Measurements from ENCODE around the gene GALR1. TPM values are rescaled to one million over a fixed set of nuclear protein-coding genes. Genes with fewer than 3 reads are reported as not detected.
"Not testable (repeated sequence)": the region's sequence is repeated elsewhere in the genome, so short reads cannot be mapped to it uniquely, and the experiment has no call there.

Gene GALR1
- total RNA-seq, 2 donors from 2014 or later: not detected

- DNase-seq (ENCODE audit: low spot score) (no peak), ATAC-seq (no peak)
- Mint-ChIP-seq H3K4me3 (no peak overlapping the region), H3K9me3 (peaks cover 17% of the 10 kb centered on the region), H3K4me1 (ENCODE audit: low read depth in 2 of 2) (peaks cover 0 to 3% of the 10 kb centered on the region in 2 donors), H3K27me3 (peaks cover 12 to 23% of the 10 kb centered on the region in 2 donors), H3K27ac (no peak overlapping the region), H3K36me3 (peaks cover 9% of the 10 kb centered on the region)
These were observed 13.8 kb downstream of the GALR1 start for GRCh38 chr18:77263466-77263763.

GRCh38 chr18:77267969-77268368 is 18.3 kb downstream of the GALR1 start:
- Mint-ChIP-seq H3K27me3 (peaks cover 24 to 56% of the 10 kb centered on the region in 2 donors), H3K9me3 (peaks cover 11% of the 10 kb centered on the region), H3K4me1 (ENCODE audit: low read depth in 2 of 2) (peaks cover 0 to 2% of the 10 kb centered on the region in 2 donors), H3K36me3 (peaks cover 9% of the 10 kb centered on the region), H3K4me3 (no peak overlapping the region), H3K27ac (no peak overlapping the region)
- DNase-seq (ENCODE audit: low spot score) (no peak), ATAC-seq (no peak)

GRCh38 chr18:77268456-77268855 is 18.8 kb downstream of the GALR1 start:
- ATAC-seq: no peak

GRCh38 chr18:77271576-77272481 is 22.2 kb downstream of the GALR1 start:
- ATAC-seq (no peak), DNase-seq (ENCODE audit: low spot score) (no peak)
- H3K4me3 Mint-ChIP-seq: no peak overlapping the region
- H3K4me1 Mint-ChIP-seq (ENCODE audit: low read depth in 2 of 2): peaks cover 0 to 2% of the 10 kb centered on the region in 2 donors
- peaks cover 18 to 42% of the 10 kb centered on the region in 2 donors for H3K27me3 Mint-ChIP-seq
- no peak overlapping the region for H3K27ac Mint-ChIP-seq
- no peaks in the 10 kb centered on the region for H3K36me3 Mint-ChIP-seq
- peaks cover 3% of the 10 kb centered on the region for H3K9me3 Mint-ChIP-seq

More at GRCh38 chr18:77268456-77268855, 18.8 kb downstream of the GALR1 start:
- Mint-ChIP-seq H3K4me1 (ENCODE audit: low read depth in 2 of 2) (peaks cover 0 to 2% of the 10 kb centered on the region in 2 donors), H3K27me3 (peaks cover 24 to 53% of the 10 kb centered on the region in 2 donors), H3K36me3 (peaks cover 9% of the 10 kb centered on the region), H3K27ac (no peak overlapping the region), H3K4me3 (no peak overlapping the region), H3K9me3 (peaks cover 11% of the 10 kb centered on the region)
- no peak for DNase-seq (ENCODE audit: low spot score)

GRCh38 chr18:77290841-77291240 is 41.2 kb downstream of the GALR1 start:
- Mint-ChIP-seq H3K27me3 (peaks cover 19 to 26% of the 10 kb centered on the region in 2 donors), H3K36me3 (peaks cover 22% of the 10 kb centered on the region)
- DNase-seq (ENCODE audit: low spot score); H3K4me1 Mint-ChIP-seq (ENCODE audit: low read depth in 2 of 2); H3K27ac Mint-ChIP-seq; H3K9me3 Mint-ChIP-seq; ATAC-seq; H3K4me3 Mint-ChIP-seq: not testable (repeated sequence)

GRCh38 chr18:77298172-77298571 is 48.5 kb downstream of the GALR1 start:
- DNase-seq (ENCODE audit: low spot score) (no peak), ATAC-seq (no peak)
- Mint-ChIP-seq H3K9me3 (no peaks in the 10 kb centered on the region), H3K4me1 (ENCODE audit: low read depth in 2 of 2) (no peaks in the 10 kb centered on the region), H3K36me3 (no peaks in the 10 kb centered on the region), H3K27ac (no peak overlapping the region), H3K27me3 (peaks cover 7 to 8% of the 10 kb centered on the region in 2 donors), H3K4me3 (no peak overlapping the region)

- H3K4me3 Mint-ChIP-seq: no peak overlapping the region
- no peaks in the 10 kb centered on the region for H3K4me1 Mint-ChIP-seq (ENCODE audit: low read depth in 2 of 2)
- peaks cover 14 to 18% of the 10 kb centered on the region in 2 donors for H3K27me3 Mint-ChIP-seq
- no peaks in the 10 kb centered on the region for H3K9me3 Mint-ChIP-seq
- no peaks in the 10 kb centered on the region for H3K36me3 Mint-ChIP-seq
- no peak for DNase-seq (ENCODE audit: low spot score)
- no peak for ATAC-seq
- H3K27ac Mint-ChIP-seq: no peak overlapping the region
These were observed 50.1 kb downstream of the GALR1 start for GRCh38 chr18:77299706-77300105.

- no peak for ATAC-seq
- Mint-ChIP-seq H3K27me3 (peaks cover 14 to 18% of the 10 kb centered on the region in 2 donors), H3K27ac (no peak overlapping the region)
These were observed 50.9 kb downstream of the GALR1 start for GRCh38 chr18:77300579-77300978.

GRCh38 chr18:77304268-77304667 is 54.6 kb downstream of the GALR1 start:
- Mint-ChIP-seq H3K4me3 (no peak overlapping the region), H3K9me3 (no peaks in the 10 kb centered on the region), H3K27me3 (peaks cover 13 to 17% of the 10 kb centered on the region in 2 donors), H3K36me3 (no peaks in the 10 kb centered on the region), H3K27ac (no peak overlapping the region), H3K4me1 (ENCODE audit: low read depth in 2 of 2) (no peaks in the 10 kb centered on the region)
- DNase-seq (ENCODE audit: low spot score) (no peak), ATAC-seq (no peak)

More at GRCh38 chr18:77300579-77300978, 50.9 kb downstream of the GALR1 start:
- Mint-ChIP-seq H3K36me3 (no peaks in the 10 kb centered on the region), H3K4me3 (no peak overlapping the region), H3K4me1 (ENCODE audit: low read depth in 2 of 2) (no peaks in the 10 kb centered on the region), H3K9me3 (no peaks in the 10 kb centered on the region)
- no peak for DNase-seq (ENCODE audit: low spot score)

GRCh38 chr18:77305676-77306075 is 56.0 kb downstream of the GALR1 start:
- no peaks in the 10 kb centered on the region for H3K9me3 Mint-ChIP-seq
- no peaks in the 10 kb centered on the region for H3K4me1 Mint-ChIP-seq (ENCODE audit: low read depth in 2 of 2)
- no peak for ATAC-seq
- peaks cover 17 to 21% of the 10 kb centered on the region in 2 donors for H3K27me3 Mint-ChIP-seq
- no peak overlapping the region for H3K27ac Mint-ChIP-seq
- no peak for DNase-seq (ENCODE audit: low spot score)
- no peak overlapping the region for H3K4me3 Mint-ChIP-seq
- H3K36me3 Mint-ChIP-seq: no peaks in the 10 kb centered on the region

GRCh38 chr18:77308216-77308615 is 58.6 kb downstream of the GALR1 start:
- H3K36me3 Mint-ChIP-seq: no peaks in the 10 kb centered on the region
- H3K4me3 Mint-ChIP-seq: no peak overlapping the region
- ATAC-seq (no peak), DNase-seq (ENCODE audit: low spot score) (no peak)
- no peaks in the 10 kb centered on the region for H3K9me3 Mint-ChIP-seq
- no peaks in the 10 kb centered on the region for H3K4me1 Mint-ChIP-seq (ENCODE audit: low read depth in 2 of 2)
- no peak overlapping the region for H3K27ac Mint-ChIP-seq
- peaks cover 15 to 18% of the 10 kb centered on the region in 2 donors for H3K27me3 Mint-ChIP-seq

- Mint-ChIP-seq H3K27me3 (peaks cover 10 to 13% of the 10 kb centered on the region in 2 donors), H3K36me3 (no peaks in the 10 kb centered on the region), H3K9me3 (no peaks in the 10 kb centered on the region), H3K27ac (no peak overlapping the region), H3K4me3 (no peak overlapping the region), H3K4me1 (ENCODE audit: low read depth in 2 of 2) (no peaks in the 10 kb centered on the region)
- ATAC-seq: no peak
- no peak for DNase-seq (ENCODE audit: low spot score)
These were observed 64.9 kb downstream of the GALR1 start for GRCh38 chr18:77314511-77314910.

GRCh38 chr18:77314952-77315351 is 65.3 kb downstream of the GALR1 start:
- ATAC-seq (no peak), DNase-seq (ENCODE audit: low spot score) (no peak)
- Mint-ChIP-seq H3K27ac (no peak overlapping the region), H3K9me3 (no peaks in the 10 kb centered on the region), H3K4me1 (ENCODE audit: low read depth in 2 of 2) (no peaks in the 10 kb centered on the region), H3K27me3 (peaks cover 11% of the 10 kb centered on the region in 2 donors), H3K4me3 (no peak overlapping the region), H3K36me3 (no peaks in the 10 kb centered on the region)

GRCh38 chr18:77316008-77316407 is 66.4 kb downstream of the GALR1 start:
- ATAC-seq (no peak), DNase-seq (ENCODE audit: low spot score) (no peak)
- H3K4me3 Mint-ChIP-seq: no peak overlapping the region
- no peaks in the 10 kb centered on the region for H3K4me1 Mint-ChIP-seq (ENCODE audit: low read depth in 2 of 2)
- no peaks in the 10 kb centered on the region for H3K9me3 Mint-ChIP-seq
- H3K27me3 Mint-ChIP-seq: peaks cover 14 to 17% of the 10 kb centered on the region in 2 donors
- no peaks in the 10 kb centered on the region for H3K36me3 Mint-ChIP-seq
- no peak overlapping the region for H3K27ac Mint-ChIP-seq

Data from natural killer cell treated with Interleukin-12 subunit alpha and Interleukin-12 subunit beta and Interleukin-15 and Interleukin-18, amount 100 ng/mL, for 72 hours (primary cell).